ENCODE data around the gene SSBP4. TPM values are rescaled to one million over a fixed set of nuclear protein-coding genes. Genes with fewer than 3 reads are reported as not detected.

The SSBP4 gene
- total and polyA plus RNA-seq, 9 of the 15 experiments (the other 6 are each of a cell fraction or from before 2014, with no cell fraction given), result 1.1 to 189 (median 39.0) TPM

GRCh38 chr19:18441804-18442788, 22.9 kb downstream of the SSBP4 start:
- Histone ChIP-seq H3K9me3 (replicated peaks; ENCODE audit: control insufficient read depth, insufficient read depth, low read depth, low read length) (no peaks in the 10 kb centered on the region), H3K36me3 (ENCODE audit: control insufficient read depth, insufficient read depth, low read length) (peaks cover 42% of the 10 kb centered on the region), H3K27ac (ENCODE audit: extremely low read depth, low read depth, low read length) (peak overlapping the region; percentile 62; the same call in 2 of the 3 replicates), H3K79me2 (ENCODE audit: control insufficient read depth, insufficient read depth, low read length) (peaks cover 16% of the 10 kb centered on the region), H3K9ac (ENCODE audit: insufficient read depth in 1 of 2, low read depth in 2 of 2, low read length in 2 of 2) (peak overlapping the region in 1 of 2 experiments; percentile 59; a peak in 1 of 4 replicates), H3K4me2 (ENCODE audit: insufficient read depth, low read length) (peak overlapping the region; percentile 12; the same call in 1 of the 2 replicates), H3K9me1 (ENCODE audit: control insufficient read depth, insufficient read depth, low read length) (peaks cover 11% of the 10 kb centered on the region), H2AFZ (ENCODE audit: low read depth, low read length) (no peak overlapping the region), H3K4me3 (no peak overlapping the region), H3K4me1 (replicated peaks in 1 of 2; ENCODE audit: control insufficient read depth in 2 of 2, insufficient read depth in 2 of 2, low read length in 2 of 2) (peaks cover 35 to 79% of the 10 kb centered on the region in 2 experiments), H4K20me1 (replicated peaks; ENCODE audit: control insufficient read depth, insufficient read depth, low read length) (0 out of 2 replicates have a peak, but pooled peaks cover 4% of the 10 kb centered on the region), H3K27me3 (ENCODE audit: control insufficient read depth in 2 of 2, insufficient read depth in 2 of 2, low read length in 2 of 2) (no peaks in the 10 kb centered on the region)
- in situ Hi-C loops (cut with MboI) (no loop called here), intact Hi-C loops (cut with micrococcal nuclease) (no loop called here)
- peak; percentile 59 to 85 (median 71) for DNase-seq (ENCODE audit: extremely low read depth in 1 of 4, low spot score in 3 of 4)
- WGBS (ENCODE audit: insufficient coverage, low coverage, missing lambda C conversion rate), result 37% methylated on average over 5 of the region's 5 CpGs
- peak; percentile 1; the same call in 2 of the 3 replicates for ATAC-seq
- POLR2A ChIA-PET, result interaction anchor here (0.6 to 1.6 kb wide), 3 partner anchors 23 to 161 kb away, joined by 3 to 4 read pairs (median 3); no protein-coding TSS in a partner anchor
- CTCF ChIA-PET (ENCODE audit: low intra/inter-chr PET ratio), result no interaction called here
- FAIRE-seq, result peak; percentile 89
- no TSS peak for BruUV-seq (replicated peaks)
- TF ChIP-seq EHMT2 (IDR thresholded peaks at IDR 0.05), result 0 out of 2 replicates have a peak, but pooled peaks have one; percentile 47
- no peak for TF ChIP-seq KLF6 (CRISPR knock-in tag; IDR thresholded peaks at IDR 0.05; ENCODE audit: borderline replicate concordance)
- peak; percentile 58; the same call in 1 of the 2 replicates for TF ChIP-seq NKRF (IDR thresholded peaks at IDR 0.05; ENCODE audit: borderline replicate concordance)
- TF ChIP-seq CREB1 (IDR thresholded peaks at IDR 0.05), result no peak
- no peak for TF ChIP-seq CREB1 (CRISPR knock-in tag; IDR thresholded peaks at IDR 0.05)
- peak; percentile 62; the same call in 1 of the 2 replicates for TF ChIP-seq CTBP1 (IDR thresholded peaks at IDR 0.05; ENCODE audit: borderline replicate concordance)
- TF ChIP-seq ZBTB1 (CRISPR knock-in tag; IDR thresholded peaks at IDR 0.05; ENCODE audit: borderline replicate concordance, low read depth), result peak; percentile 71; the same call in 1 of the 2 replicates
- no peak for TF ChIP-seq GTF2B (IDR thresholded peaks at IDR 0.05; ENCODE audit: extremely low read depth, insufficient read length)
- TF ChIP-seq CSDE1 (IDR thresholded peaks at IDR 0.05), result no peak
- TF ChIP-seq PHF20 (IDR thresholded peaks at IDR 0.05; ENCODE audit: partially characterized antibody), result peak; percentile 79
- TF ChIP-seq DPF2 (IDR thresholded peaks at IDR 0.05), result peak; percentile 81
- TF ChIP-seq, protein P1, sequence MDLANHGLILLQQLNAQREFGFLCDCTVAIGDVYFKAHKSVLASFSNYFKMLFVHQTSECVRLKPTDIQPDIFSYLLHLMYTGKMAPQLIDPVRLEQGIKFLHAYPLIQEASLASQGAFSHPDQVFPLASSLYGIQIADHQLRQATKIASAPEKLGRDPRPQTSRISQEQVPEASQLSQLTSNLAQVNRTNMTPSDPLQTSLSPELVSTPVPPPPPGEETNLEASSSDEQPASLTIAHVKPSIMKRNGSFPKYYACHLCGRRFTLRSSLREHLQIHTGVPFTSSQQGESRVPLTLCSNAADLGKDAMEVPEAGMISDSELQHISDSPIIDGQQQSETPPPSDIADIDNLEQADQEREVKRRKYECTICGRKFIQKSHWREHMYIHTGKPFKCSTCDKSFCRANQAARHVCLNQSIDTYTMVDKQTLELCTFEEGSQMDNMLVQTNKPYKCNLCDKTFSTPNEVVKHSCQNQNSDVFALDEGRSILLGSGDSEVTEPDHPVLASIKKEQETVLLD (IDR thresholded peaks at IDR 0.05), result peak; percentile 60; the same call in 1 of the 2 replicates
- TF ChIP-seq LCOR (CRISPR knock-in tag; IDR thresholded peaks at IDR 0.05), result no peak
- TF ChIP-seq BRD9 (IDR thresholded peaks at IDR 0.05; ENCODE audit: low read depth, partially characterized antibody), result no peak
- TF ChIP-seq ZNF253 (CRISPR knock-in tag; conservative IDR thresholded peaks at IDR 0.05), result no peak
- no peak for TF ChIP-seq EWSR1 (IDR thresholded peaks at IDR 0.05; ENCODE audit: borderline replicate concordance, low read depth, partially characterized antibody)
- peak; percentile 84 for TF ChIP-seq CBFA2T3 (IDR thresholded peaks at IDR 0.05)
- TF ChIP-seq CHCHD3 (CRISPR knock-in tag; IDR thresholded peaks at IDR 0.05), result no peak
- peak; percentile 50 for TF ChIP-seq RBM22 (IDR thresholded peaks at IDR 0.05; ENCODE audit: low read depth, low read length, poor library complexity, severe bottlenecking)

Data from K562 (cell line).